Ureter (tissue), 1 donor: Measurements from ENCODE around the gene N4BP2L2. TPM values are rescaled to one million over a fixed set of nuclear protein-coding genes. Genes with fewer than 3 reads are reported as not detected.

Experiments used
- DNase-seq: peaks from one replicate; pipeline ENCODE4 v3.0.0-alpha.2; 2020; ENCODE audit warnings: low spot score
- total RNA-seq: library from RNA; stranded (reverse); gene quantifications from one replicate; pipeline ENCODE4 v1.2.4, GENCODE V29; 2023
- donor health status: DM: yes; HTN: yes; CAD: no.

The N4BP2L2 gene
- total RNA-seq, 1 donor from 2014 or later = 245 TPM

DNA sequence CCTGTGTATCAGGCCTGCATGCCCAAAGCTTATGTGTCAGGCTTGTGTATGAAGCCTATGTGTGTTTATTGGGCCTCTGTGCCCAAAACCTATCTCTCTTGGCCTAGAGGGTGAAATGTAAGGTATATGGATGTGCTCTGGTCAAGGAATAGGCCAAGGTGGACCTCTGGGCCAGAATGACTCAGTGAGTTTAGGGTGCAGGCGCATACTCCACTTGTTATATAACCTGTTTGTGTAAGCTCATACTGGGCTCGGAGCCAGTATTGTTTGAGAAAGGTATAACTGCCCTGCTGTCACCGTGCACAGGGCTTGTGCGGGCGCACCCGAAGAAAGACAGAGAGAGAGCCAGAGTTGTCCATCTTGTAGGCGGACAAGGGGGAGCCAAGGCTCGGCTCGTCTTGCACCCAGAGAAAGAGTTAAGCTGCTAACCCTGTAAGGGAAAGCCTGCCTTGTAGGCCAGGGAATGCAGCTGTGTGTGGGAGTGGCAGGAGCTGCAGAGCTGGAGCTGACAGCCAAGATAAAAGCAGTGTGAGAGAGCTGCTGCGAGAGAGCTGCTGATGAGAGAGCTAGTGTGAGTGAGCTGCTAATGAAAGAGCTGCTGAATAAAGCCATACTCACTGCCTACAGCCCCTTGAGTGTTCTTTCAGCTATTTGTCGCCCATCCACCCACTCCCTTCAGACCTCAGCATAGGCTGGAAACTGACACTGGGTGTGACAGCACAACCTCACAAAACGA lies 67.2 kb downstream of the N4BP2L2 start:
- no peak for DNase-seq

DNA sequence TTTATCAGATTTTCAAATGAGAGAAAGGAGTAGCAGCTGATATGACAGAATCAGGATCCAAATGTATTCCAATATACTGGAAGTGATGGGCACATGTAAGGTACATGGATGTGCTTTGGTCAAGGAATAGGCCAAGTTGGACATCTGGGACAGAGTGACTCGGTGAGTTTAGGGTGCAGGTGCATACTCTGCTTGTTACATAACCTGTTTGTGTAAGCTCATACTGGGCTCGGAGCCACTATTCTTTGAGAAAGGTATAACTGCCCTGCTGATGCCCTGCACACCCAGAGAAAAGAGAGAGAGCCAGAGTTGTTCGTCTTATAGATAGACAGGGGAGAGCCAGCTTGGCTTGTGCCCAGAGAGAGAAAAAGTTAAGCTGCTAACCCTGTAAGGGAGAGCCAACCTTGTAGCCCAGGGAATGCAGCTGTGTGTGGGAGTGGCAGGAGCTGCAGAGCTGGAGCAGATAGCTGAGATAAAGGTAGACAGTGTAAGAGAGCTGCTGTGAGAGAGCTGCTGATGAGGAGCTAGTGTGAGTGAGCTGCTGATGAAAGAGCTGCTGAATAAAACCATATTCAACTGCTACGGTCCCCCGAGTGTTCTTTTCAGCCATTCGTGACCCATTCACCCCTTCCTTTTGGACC lies 70.0 kb downstream of the N4BP2L2 start:
- no peak for DNase-seq

DNA sequence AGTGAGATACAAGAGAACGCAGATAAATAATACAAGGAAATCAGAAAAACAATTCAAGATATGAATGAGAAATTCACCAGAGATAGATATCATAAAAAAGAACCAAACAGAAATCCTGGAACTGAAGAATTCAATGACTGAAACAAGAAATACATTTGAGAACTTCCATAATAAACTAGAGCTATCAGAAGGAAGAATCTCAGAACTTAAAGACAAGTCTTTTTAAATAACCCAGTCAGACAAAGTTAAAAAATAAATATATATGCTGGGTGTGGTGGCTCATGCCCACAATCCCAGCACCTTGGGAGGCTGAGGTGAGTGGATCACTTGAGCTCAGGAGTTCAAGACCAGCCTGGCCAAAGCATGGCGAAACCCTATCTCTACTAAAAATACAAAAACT lies 82.0 kb downstream of the N4BP2L2 start:
- no peak for DNase-seq

- DNase-seq = no peak
Observed at GRCh38 chr13:32455594-32455903, 83.0 kb downstream of the N4BP2L2 start.

- DNase-seq = no peak
Observed at GRCh38 chr13:32454886-32455593, 83.6 kb downstream of the N4BP2L2 start.

DNA sequence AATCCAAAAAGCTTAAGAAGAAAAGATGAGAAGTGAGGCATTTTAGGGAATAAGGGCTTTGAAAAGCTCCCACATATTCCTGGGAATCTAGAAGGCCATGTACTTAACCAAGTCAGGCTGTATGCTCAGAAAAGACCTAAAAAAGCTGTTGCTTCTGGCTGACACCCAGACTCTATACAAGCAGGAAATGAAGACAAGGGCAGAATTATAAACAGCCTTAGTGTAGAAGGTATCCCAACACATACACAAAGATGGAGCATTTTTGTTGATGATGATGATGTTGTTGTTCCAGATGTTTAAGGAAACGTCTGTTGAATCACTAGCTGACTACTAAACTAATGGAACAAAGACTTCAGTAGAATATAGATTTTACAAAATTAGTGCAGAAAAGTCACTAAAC lies 84.6 kb downstream of the N4BP2L2 start:
- DNase-seq = no peak

- DNase-seq = no peak
Observed at GRCh38 chr13:32448972-32449371, 89.6 kb downstream of the N4BP2L2 start.

GRCh38 chr13:32447894-32448623 lies 90.5 kb downstream of the N4BP2L2 start:
- no peak for DNase-seq

- DNase-seq = no peak
Observed at GRCh38 chr13:32446773-32447465, 91.7 kb downstream of the N4BP2L2 start.

GRCh38 chr13:32446220-32446619 lies 92.4 kb downstream of the N4BP2L2 start:
- no peak for DNase-seq

DNA sequence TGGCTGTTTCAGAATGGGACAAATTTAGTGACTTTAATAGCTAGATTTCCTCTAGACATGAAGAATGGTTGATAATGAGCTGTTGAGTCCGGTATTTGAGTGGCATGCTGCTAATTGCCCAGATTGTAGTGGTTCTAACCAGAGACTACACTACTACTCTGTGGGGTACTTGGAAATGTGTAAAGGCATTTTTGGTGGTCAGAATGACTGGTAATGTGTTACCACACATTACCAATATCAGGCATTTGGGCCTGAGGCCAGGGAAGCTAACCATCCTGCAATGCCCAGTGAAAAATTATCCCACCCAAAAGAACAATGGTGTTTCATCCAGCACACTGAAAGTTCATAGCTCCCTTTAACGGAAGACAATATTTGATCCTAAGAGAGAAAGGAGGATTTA lies 93.1 kb downstream of the N4BP2L2 start:
- DNase-seq = no peak

DNA sequence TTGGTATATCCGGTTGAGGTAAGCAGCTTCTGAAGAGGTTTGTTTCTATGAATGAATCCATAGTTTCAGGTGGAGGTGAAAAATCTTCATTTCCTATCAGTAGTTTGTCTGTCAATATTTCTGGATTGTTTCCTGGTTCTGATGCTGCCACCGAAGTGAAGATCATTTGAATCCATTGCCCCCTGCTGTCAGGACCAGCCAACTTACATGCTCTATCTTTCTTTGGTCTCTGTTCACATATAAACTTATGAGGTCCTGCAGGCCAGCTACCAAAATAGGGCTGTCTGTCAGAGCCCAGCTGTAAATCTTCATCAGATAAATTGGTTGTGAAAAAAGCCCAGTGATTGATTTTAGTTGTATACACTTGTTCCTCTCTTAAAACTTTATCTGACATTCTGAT lies 95.5 kb downstream of the N4BP2L2 start:
- DNase-seq = no peak

DNA sequence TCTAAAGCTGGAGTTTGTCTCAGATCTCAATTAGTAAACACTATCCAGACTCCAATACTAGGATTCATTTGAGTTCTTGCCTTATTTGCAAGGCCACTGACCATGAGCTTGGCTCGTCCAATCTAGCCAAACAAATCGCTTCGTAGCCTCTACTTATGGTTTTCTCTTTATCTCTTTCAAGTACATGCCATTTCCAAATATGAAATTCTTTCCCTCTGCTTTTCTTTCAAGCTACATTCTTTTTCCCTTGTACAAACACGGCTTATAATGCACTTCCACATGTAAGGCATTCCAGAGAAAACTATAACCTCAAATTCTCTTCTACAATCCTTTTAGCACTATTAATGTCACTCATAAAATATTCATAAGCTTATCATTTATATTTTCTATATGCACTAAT lies 99.7 kb downstream of the N4BP2L2 start:
- DNase-seq = no peak

GRCh38 chr13:32432856-32433255 lies 105.7 kb downstream of the N4BP2L2 start:
- DNase-seq = no peak

- DNase-seq = no peak
Observed at GRCh38 chr13:32431361-32431760, 107.2 kb downstream of the N4BP2L2 start.

- no peak for DNase-seq
Observed at GRCh38 chr13:32430018-32430747, 108.4 kb downstream of the N4BP2L2 start.

- DNase-seq = no peak
Observed at GRCh38 chr13:32429433-32429909, 109.1 kb downstream of the N4BP2L2 start.

DNA sequence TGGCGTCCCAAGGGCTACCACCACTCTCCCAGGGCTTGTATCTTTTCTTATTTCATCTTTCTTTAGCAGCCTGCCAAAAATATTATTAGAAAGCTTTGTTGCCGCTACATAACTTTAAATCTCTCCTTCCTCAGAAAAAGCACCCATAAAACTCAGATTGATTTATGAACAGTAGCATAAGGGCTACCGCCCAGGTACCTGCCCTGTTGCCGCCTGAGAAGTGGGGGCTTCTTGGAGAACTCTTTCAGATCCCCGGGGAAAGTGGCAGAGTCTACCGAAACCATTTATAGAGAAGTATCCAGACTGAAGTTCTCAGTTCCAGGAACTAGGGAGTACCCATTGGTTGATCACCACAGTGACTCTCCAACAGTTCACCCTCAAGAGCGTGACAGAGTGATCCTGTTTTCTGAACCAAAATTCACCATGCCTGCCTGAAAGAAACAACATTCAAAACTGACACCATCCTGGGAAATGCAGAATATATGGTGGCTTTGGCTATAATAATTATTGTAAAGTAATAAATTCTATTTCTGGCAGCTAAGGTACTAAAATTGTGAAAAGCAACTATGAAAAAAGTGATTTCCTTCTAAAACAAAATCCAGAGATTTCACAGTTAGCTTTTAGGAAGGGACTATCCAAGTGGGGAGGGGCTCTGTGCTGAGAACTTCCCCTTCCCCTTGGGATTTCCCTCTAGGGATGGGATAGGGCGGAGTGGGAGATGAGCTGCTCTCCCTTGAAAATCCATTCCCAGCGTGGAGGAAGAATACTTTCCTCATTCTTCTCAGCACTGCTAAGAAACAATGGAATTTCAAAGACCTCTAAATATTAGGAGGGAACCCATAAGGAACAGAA lies 109.8 kb downstream of the N4BP2L2 start:
- no peak for DNase-seq

GRCh38 chr13:32427852-32428580 lies 110.6 kb downstream of the N4BP2L2 start, which contains the start of gene N4BP2L1:
Gene N4BP2L1 (minus strand): TSS chr13:32428130. CDS start chr13:32428082, 48 bp downstream.
- peak; percentile 79 for DNase-seq
